Body of pancreas (tissue), 4 donors: ENCODE results near the gene TAC3.
"Not testable (repeated sequence)": the region's sequence is repeated elsewhere in the genome, so short reads cannot be mapped to it uniquely, and the experiment has no call there.

ENCODE experiments used
- POLR2A ChIP-seq, 3 donors: fragments of 450-650 bp; IDR thresholded peaks; one replicate each; pipeline ENCODE4 v1.6.1; 2016; ENCODE audit warnings: antibody characterized with exemption in 3 of 3, mild to moderate bottlenecking in 2 of 3
- TF ChIP-seq, protein P1 (sequence below), 7 experiments: fragments of 450-650 bp in 4 of 7; fragments of 200-600 bp in 3 of 7; sonication (generic) in 3 of 7; IDR thresholded peaks; one replicate each; pipeline ENCODE4 v1.5.1; 2016 to 2019; ENCODE audit warnings: antibody characterized with exemption in 7 of 7

DNA sequence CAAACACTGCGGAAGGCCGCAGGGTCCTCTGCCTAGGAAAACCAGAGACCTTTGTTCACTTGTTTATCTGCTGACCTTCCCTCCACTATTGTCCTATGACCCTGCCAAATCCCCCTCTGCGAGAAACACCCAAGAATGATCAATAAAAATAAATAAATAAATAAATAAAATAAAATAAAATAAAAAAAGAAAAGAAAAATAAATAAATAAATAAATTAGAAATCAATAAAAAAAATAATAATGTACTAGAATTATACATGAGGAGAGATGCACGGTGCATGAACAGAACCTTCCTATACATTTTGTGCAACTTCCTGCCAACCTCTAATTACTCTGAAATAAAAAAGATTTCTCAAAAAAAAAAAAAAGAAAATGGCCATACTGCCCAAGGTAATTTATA lies 51.2 kb downstream of the TAC3 start:
- TF ChIP-seq, protein P1, sequence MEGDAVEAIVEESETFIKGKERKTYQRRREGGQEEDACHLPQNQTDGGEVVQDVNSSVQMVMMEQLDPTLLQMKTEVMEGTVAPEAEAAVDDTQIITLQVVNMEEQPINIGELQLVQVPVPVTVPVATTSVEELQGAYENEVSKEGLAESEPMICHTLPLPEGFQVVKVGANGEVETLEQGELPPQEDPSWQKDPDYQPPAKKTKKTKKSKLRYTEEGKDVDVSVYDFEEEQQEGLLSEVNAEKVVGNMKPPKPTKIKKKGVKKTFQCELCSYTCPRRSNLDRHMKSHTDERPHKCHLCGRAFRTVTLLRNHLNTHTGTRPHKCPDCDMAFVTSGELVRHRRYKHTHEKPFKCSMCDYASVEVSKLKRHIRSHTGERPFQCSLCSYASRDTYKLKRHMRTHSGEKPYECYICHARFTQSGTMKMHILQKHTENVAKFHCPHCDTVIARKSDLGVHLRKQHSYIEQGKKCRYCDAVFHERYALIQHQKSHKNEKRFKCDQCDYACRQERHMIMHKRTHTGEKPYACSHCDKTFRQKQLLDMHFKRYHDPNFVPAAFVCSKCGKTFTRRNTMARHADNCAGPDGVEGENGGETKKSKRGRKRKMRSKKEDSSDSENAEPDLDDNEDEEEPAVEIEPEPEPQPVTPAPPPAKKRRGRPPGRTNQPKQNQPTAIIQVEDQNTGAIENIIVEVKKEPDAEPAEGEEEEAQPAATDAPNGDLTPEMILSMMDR (IDR thresholded peaks at IDR 0.05): not testable (repeated sequence)
- TF ChIP-seq POLR2A (IDR thresholded peaks at IDR 0.05): not testable (repeated sequence)
